Prostate gland (tissue), 2 donors: ENCODE measurements around the gene PWWP2B.
"Not testable (repeated sequence)": the region's sequence is repeated elsewhere in the genome, so short reads cannot be mapped to it uniquely, and the experiment has no call there.

Experiments
- POLR2A ChIP-seq: fragments of 450-650 bp; IDR thresholded peaks from one replicate; pipeline ENCODE4 v1.6.1; 2016; ENCODE audit warnings: antibody characterized with exemption, mild to moderate bottlenecking
- POLR2AphosphoS5 ChIP-seq: sonication (generic); formaldehyde crosslinking; IDR thresholded peaks from one replicate; pipeline ENCODE4 v1.6.1; 2017; ENCODE audit warnings: antibody characterized with exemption
- TF ChIP-seq, protein P1 (sequence below), 4 experiments: fragments of 200-600 bp in 2 of 4; fragments of 450-650 bp in 2 of 4; sonication (generic) in 2 of 4; IDR thresholded peaks; 1 replicate in 3 of 4; 2 replicates in 1 of 4; pipeline ENCODE4 v1.5.1; 2016 to 2019; ENCODE audit warnings: antibody characterized with exemption in 4 of 4, mild to moderate bottlenecking in 2 of 4, moderate library complexity in 2 of 4

- TF ChIP-seq, protein P1, sequence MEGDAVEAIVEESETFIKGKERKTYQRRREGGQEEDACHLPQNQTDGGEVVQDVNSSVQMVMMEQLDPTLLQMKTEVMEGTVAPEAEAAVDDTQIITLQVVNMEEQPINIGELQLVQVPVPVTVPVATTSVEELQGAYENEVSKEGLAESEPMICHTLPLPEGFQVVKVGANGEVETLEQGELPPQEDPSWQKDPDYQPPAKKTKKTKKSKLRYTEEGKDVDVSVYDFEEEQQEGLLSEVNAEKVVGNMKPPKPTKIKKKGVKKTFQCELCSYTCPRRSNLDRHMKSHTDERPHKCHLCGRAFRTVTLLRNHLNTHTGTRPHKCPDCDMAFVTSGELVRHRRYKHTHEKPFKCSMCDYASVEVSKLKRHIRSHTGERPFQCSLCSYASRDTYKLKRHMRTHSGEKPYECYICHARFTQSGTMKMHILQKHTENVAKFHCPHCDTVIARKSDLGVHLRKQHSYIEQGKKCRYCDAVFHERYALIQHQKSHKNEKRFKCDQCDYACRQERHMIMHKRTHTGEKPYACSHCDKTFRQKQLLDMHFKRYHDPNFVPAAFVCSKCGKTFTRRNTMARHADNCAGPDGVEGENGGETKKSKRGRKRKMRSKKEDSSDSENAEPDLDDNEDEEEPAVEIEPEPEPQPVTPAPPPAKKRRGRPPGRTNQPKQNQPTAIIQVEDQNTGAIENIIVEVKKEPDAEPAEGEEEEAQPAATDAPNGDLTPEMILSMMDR (IDR thresholded peaks at IDR 0.05), result not testable (repeated sequence)
- not testable (repeated sequence) for TF ChIP-seq POLR2A, POLR2AphosphoS5
These were observed 10.1 kb upstream of the PWWP2B start for GRCh38 chr10:132386896-132387295.
